ENCODE data around the gene TMED8.
"Not testable (repeated sequence)": the region's sequence is repeated elsewhere in the genome, so short reads cannot be mapped to it uniquely, and the experiment has no call there.

TMED8 gene

GRCh38 chr14:77342726-77343397, 34.0 kb downstream of the TMED8 start:
- Mint-ChIP-seq H3K27me3 (no peaks in the 10 kb centered on the region), H3K4me3 (no peak overlapping the region), H3K36me3 (peaks cover 57% of the 10 kb centered on the region), H3K27ac (no peak overlapping the region), H3K4me1 (peaks cover 8% of the 10 kb centered on the region), H3K9me3 (no peaks in the 10 kb centered on the region)
- ATAC-seq = no peak

DNA sequence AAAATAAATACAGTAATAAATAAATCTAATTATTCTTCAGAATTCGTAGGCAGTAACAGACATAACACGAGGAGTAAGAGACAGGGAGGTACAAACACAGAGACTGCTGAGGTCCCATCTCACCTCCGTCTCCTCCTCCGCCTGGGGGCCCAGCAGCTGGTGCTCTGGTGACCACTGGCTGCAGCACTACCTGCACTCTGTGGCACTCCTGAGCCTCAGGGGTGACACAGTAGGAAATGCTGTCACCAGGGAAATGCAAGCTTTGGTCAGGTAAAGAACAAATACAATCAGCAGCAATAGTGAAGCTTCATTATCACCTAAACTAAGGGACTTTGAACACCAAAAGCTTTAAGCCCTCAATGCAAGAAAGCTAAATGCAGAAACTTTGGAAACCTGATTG, 36.5 kb downstream of the TMED8 start:
- Mint-ChIP-seq H3K4me3 (no peak overlapping the region), H3K27me3 (no peaks in the 10 kb centered on the region), H3K27ac (no peak overlapping the region), H3K36me3 (peaks cover 55% of the 10 kb centered on the region), H3K9me3 (no peaks in the 10 kb centered on the region), H3K4me1 (no peaks in the 10 kb centered on the region)
- ATAC-seq = no peak

DNA sequence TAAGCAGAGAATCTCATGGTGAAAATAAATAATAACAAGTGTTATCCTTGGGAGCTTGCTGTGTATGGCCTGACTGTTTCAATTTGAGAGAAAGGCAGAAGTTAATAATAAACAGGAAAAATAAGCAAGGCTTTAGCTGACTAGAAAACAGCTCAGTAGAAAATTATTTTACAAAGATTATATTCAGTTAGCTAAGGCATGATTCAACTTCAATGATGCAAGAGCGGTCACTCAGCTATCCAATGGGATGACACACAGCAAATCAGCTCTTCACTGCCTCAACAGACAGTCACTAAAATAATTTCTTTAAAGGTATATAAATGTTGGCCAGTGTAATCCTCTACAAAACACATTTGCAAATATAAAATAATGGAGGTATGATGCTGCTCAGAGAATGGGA, 37.5 kb downstream of the TMED8 start:
- no peaks in the 10 kb centered on the region for H3K4me1 Mint-ChIP-seq
- no peak for ATAC-seq
- no peak overlapping the region for H3K27ac Mint-ChIP-seq
- peaks cover 48% of the 10 kb centered on the region for H3K36me3 Mint-ChIP-seq
- no peaks in the 10 kb centered on the region for H3K9me3 Mint-ChIP-seq
- no peaks in the 10 kb centered on the region for H3K27me3 Mint-ChIP-seq
- H3K4me3 Mint-ChIP-seq = no peak overlapping the region

GRCh38 chr14:77338302-77338701, 38.6 kb downstream of the TMED8 start:
- H3K9me3 Mint-ChIP-seq = no peaks in the 10 kb centered on the region
- no peaks in the 10 kb centered on the region for H3K27me3 Mint-ChIP-seq
- no peak for ATAC-seq
- H3K36me3 Mint-ChIP-seq = peaks cover 37% of the 10 kb centered on the region
- H3K27ac Mint-ChIP-seq = no peak overlapping the region
- no peak overlapping the region for H3K4me3 Mint-ChIP-seq
- H3K4me1 Mint-ChIP-seq = no peaks in the 10 kb centered on the region

GRCh38 chr14:77337880-77338279, 39.0 kb downstream of the TMED8 start:
- H3K4me1 Mint-ChIP-seq = no peaks in the 10 kb centered on the region
- H3K4me3 Mint-ChIP-seq = no peak overlapping the region
- ATAC-seq = no peak
- H3K27ac Mint-ChIP-seq = no peak overlapping the region
- no peaks in the 10 kb centered on the region for H3K9me3 Mint-ChIP-seq
- no peaks in the 10 kb centered on the region for H3K27me3 Mint-ChIP-seq
- peaks cover 32% of the 10 kb centered on the region for H3K36me3 Mint-ChIP-seq

GRCh38 chr14:77337255-77337654, 39.6 kb downstream of the TMED8 start:
- not testable (repeated sequence) for H3K4me3 Mint-ChIP-seq, H3K27me3 Mint-ChIP-seq, H3K27ac Mint-ChIP-seq, H3K9me3 Mint-ChIP-seq, ATAC-seq, H3K4me1 Mint-ChIP-seq
- H3K36me3 Mint-ChIP-seq = peaks cover 26% of the 10 kb centered on the region

GRCh38 chr14:77335576-77335975, 41.3 kb downstream of the TMED8 start:
- no peak for ATAC-seq
- Mint-ChIP-seq H3K27me3 (no peaks in the 10 kb centered on the region), H3K4me1 (no peaks in the 10 kb centered on the region), H3K9me3 (no peaks in the 10 kb centered on the region), H3K4me3 (no peak overlapping the region), H3K36me3 (peaks cover 11% of the 10 kb centered on the region), H3K27ac (no peak overlapping the region)

DNA sequence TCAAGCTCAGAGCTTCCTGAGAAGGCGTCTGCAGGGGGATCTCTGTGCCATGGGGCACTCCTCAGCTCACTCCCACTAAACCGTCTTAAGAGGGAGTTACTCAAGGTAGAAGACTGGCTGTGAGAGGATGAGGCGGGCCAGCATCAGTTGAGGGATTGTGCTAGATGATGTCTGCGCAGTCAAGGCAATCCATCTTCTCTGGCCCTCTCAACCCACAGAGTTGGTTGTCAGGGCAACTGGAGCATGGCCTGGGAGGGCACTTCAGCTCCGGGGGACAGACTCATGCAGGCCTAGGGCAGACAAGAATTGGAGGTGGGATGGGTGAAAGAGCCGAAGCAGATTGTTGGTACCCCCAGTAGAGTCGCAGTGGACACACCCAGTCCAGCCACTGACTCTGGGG, 47.0 kb downstream of the TMED8 start:
- ATAC-seq = no peak
- no peaks in the 10 kb centered on the region for H3K9me3 Mint-ChIP-seq
- no peaks in the 10 kb centered on the region for H3K4me1 Mint-ChIP-seq
- no peak overlapping the region for H3K4me3 Mint-ChIP-seq
- H3K27ac Mint-ChIP-seq = no peak overlapping the region
- H3K27me3 Mint-ChIP-seq = no peaks in the 10 kb centered on the region
- H3K36me3 Mint-ChIP-seq = no peaks in the 10 kb centered on the region

DNA sequence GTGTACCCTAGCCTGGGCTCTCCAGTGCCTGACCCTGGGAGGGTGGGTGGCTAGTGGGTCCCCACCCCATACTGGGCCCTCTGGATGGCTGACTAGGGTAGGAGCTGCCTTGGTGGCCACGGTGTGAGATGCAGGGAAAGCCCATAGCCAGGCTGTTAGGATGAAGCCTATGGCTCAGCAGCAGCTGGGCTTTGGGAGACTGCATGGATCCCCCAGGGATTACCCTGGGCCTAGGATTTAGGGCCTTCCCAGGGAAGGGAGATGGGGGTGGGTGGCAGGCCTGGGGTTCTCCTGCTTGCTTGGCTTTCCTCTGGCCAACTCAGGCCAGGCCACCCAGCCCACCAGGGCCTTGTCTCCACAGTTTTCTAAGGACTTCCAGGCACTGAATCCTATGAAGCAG, 49.8 kb downstream of the TMED8 start:
- peak; percentile 34 for ATAC-seq
- Mint-ChIP-seq H3K9me3 (no peaks in the 10 kb centered on the region), H3K4me3 (no peak overlapping the region), H3K36me3 (no peaks in the 10 kb centered on the region), H3K27ac (no peak overlapping the region), H3K27me3 (no peaks in the 10 kb centered on the region), H3K4me1 (peaks cover 8% of the 10 kb centered on the region)

- Mint-ChIP-seq H3K4me1 (peaks cover 14% of the 10 kb centered on the region), H3K4me3 (no peak overlapping the region), H3K36me3 (no peaks in the 10 kb centered on the region), H3K27me3 (no peaks in the 10 kb centered on the region), H3K9me3 (no peaks in the 10 kb centered on the region), H3K27ac (no peak overlapping the region)
- no peak for ATAC-seq
These were observed 51.2 kb downstream of the TMED8 start for GRCh38 chr14:77325746-77326094.

GRCh38 chr14:77324816-77325745, 51.8 kb downstream of the TMED8 start:
- ATAC-seq = no peak
- Mint-ChIP-seq H3K36me3 (no peaks in the 10 kb centered on the region), H3K27me3 (no peaks in the 10 kb centered on the region), H3K4me3 (no peak overlapping the region), H3K4me1 (peaks cover 17% of the 10 kb centered on the region), H3K27ac (no peak overlapping the region), H3K9me3 (no peaks in the 10 kb centered on the region)

- no peaks in the 10 kb centered on the region for H3K27me3 Mint-ChIP-seq
- no peak overlapping the region for H3K27ac Mint-ChIP-seq
- H3K4me3 Mint-ChIP-seq = no peak overlapping the region
- peaks cover 21% of the 10 kb centered on the region for H3K4me1 Mint-ChIP-seq
- H3K9me3 Mint-ChIP-seq = no peaks in the 10 kb centered on the region
- H3K36me3 Mint-ChIP-seq = no peaks in the 10 kb centered on the region
- ATAC-seq = no peak
These were observed 52.6 kb downstream of the TMED8 start for GRCh38 chr14:77324289-77324688.

- Mint-ChIP-seq H3K27ac (no peak overlapping the region), H3K4me3 (no peak overlapping the region), H3K36me3 (no peaks in the 10 kb centered on the region), H3K27me3 (no peaks in the 10 kb centered on the region), H3K9me3 (no peaks in the 10 kb centered on the region), H3K4me1 (peaks cover 21% of the 10 kb centered on the region)
- no peak for ATAC-seq
These were observed 53.3 kb downstream of the TMED8 start for GRCh38 chr14:77323571-77323970.

DNA sequence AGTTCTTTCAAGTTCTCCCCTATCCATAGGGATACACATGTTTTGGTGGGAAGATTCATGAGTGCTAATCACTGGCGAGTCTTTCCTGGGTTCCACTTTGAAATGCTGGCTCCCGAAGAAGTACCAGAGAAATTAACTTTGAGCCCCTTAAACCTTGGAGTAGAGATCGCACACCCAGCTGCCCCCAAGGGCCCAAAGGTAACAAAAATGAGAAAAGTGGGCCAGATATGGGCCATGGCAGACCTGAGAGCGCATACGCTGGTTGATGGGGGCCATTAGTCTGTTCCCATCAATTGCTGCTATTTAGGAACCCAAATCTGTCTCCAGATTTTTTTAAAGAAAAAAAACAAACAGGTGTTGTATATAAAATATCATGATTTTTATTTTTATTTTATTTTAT, 53.9 kb downstream of the TMED8 start:
- Mint-ChIP-seq H3K27me3 (no peaks in the 10 kb centered on the region), H3K9me3 (no peaks in the 10 kb centered on the region), H3K36me3 (no peaks in the 10 kb centered on the region), H3K4me1 (peaks cover 21% of the 10 kb centered on the region), H3K4me3 (no peak overlapping the region), H3K27ac (peak overlapping the region; percentile 97)
- ATAC-seq = no peak

- Mint-ChIP-seq H3K4me3 (peak overlapping the region; percentile 95), H3K27ac (peak overlapping the region; percentile 97), H3K9me3 (no peaks in the 10 kb centered on the region), H3K36me3 (no peaks in the 10 kb centered on the region), H3K4me1 (peaks cover 21% of the 10 kb centered on the region), H3K27me3 (no peaks in the 10 kb centered on the region)
- ATAC-seq = no peak
These were observed 54.5 kb downstream of the TMED8 start for GRCh38 chr14:77322250-77322902.

All from stimulated activated memory B cell treated with anti-CD40 and anti-IgM and Interleukin-4, amounts not matched to agents 10 μg/mL and 1 μg/mL and 100 μg/mL, for 72 hours (primary cell).